Fibroblast of pulmonary artery (primary cell): ENCODE data around the gene EPN2.

ENCODE experiments used
- DNase-seq: peaks from one replicate; pipeline ENCODE4 v3.0.0-alpha.2; 2010; ENCODE audit warnings: low read depth
- H3K4me3 ChIP-seq: replicated peaks from 2 replicates; pipeline ENCODE4 v1.5.1; 2011; ENCODE audit warnings: low read depth, mild to moderate bottlenecking, control low read depth, low read length, moderate library complexity
- CTCF ChIP-seq: IDR thresholded peaks from 2 replicates; pipeline ENCODE4 v1.5.1; 2011; ENCODE audit warnings: mild to moderate bottlenecking, control low read depth, low read length, inconsistent platforms; ENCODE audit errors: missing control alignments

EPN2 gene

GRCh38 chr17:19244781-19245180, 7.6 kb downstream of the EPN2 start:
- no peak overlapping the region for H3K4me3 ChIP-seq
- no peak for DNase-seq

DNA sequence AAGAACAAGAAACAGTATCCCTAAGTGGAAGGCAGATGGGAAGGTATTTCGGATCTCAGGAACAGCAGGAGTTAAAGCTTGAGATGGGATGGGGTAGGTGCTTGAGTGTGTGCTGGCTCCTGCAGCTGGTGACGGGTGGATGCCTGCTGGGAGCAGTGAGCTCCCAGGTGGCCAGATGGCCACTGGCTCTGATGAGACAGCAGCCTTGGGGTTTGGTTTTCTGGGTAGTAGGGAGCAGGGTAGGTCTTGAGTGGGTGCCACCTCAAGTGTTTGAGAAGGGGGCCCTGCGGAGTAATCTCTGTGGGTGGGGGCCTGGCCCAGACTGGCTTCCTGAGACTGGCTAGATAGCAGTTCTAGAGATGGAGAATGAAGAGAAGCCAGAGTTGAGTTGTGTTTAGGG, 10.3 kb downstream of the EPN2 start:
- DNase-seq = no peak
- H3K4me3 ChIP-seq = no peak overlapping the region
- TF ChIP-seq CTCF = no peak

More at GRCh38 chr17:19244781-19245180, 7.6 kb downstream of the EPN2 start:
- TF ChIP-seq CTCF = no peak

- no peak for DNase-seq
- TF ChIP-seq CTCF = no peak
- no peak overlapping the region for H3K4me3 ChIP-seq
Observed at GRCh38 chr17:19248151-19248927, 11.2 kb downstream of the EPN2 start.

DNA sequence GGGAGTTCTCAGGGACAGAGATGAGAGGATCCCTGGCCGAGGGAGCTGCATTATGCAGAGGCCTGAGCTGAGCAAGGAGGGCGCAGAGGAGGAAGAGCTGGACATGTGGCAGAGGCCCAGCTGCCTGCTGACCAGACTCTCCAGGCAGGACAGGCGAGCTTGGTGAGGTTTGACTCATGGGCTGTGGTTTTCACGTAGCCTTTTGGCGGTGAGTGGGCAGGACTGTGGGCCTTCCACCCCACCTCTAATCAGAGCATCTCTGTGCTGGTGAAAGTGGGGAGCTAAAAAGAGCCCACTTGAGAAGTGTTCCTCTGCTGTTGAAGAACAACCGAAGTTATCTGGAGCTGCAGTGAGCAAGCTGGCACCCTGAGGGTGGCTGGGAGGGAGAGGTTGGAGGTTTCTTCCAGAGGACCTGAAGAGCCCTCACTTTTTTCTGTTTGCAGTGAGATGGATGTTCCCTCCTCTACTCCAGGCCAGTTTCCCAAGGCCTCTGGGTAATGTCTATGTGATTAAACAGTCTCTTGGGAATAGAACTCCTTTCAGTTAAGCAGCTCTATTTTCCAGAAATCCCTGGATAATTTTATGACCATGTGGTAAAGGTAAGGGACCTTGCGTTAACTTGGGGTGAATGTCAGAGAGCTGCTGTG, 11.9 kb downstream of the EPN2 start:
- no peak overlapping the region for H3K4me3 ChIP-seq
- no peak for TF ChIP-seq CTCF
- DNase-seq = peak; percentile 73

GRCh38 chr17:19249681-19250080, 12.5 kb downstream of the EPN2 start:
- TF ChIP-seq CTCF = no peak
- no peak for DNase-seq
- H3K4me3 ChIP-seq = no peak overlapping the region

GRCh38 chr17:19250421-19251173, 13.4 kb downstream of the EPN2 start:
- DNase-seq = no peak
- no peak for TF ChIP-seq CTCF

More at GRCh38 chr17:19250421-19251173, 13.4 kb downstream of the EPN2 start:
- no peak overlapping the region for H3K4me3 ChIP-seq
